Measurements from ENCODE around the gene THUMPD2. TPM values are rescaled to one million over a fixed set of nuclear protein-coding genes. Genes with fewer than 3 reads are reported as not detected.

THUMPD2 gene
- 10 to 100 TPM; 10.9 to 11.8 TPM for total RNA-seq

GRCh38 chr2:39778775-39779340 lies at the start of gene THUMPD2:
Gene THUMPD2 (minus strand): TSS chr2:39779258. CDS start chr2:39779239, 19 bp downstream.

Other genes with a start within 250 kb of the THUMPD2 start
- under 1 TPM in 1 of 2 experiments, not detected in 1; 0.20 TPM for gene TMEM178A, start 113.3 kb downstream of the THUMPD2 start, total RNA-seq

Measured in activated naive CD4-positive, alpha-beta T cell treated with anti-CD3 and anti-CD28 coated beads, Interleukin-2, amount 10 ng/mL, durations not matched to agents 5 hours and 36 hours (primary cell).